Thyroid gland (tissue), 4 donors: ENCODE results near the gene IFI35. TPM values are rescaled to one million over a fixed set of nuclear protein-coding genes. Genes with fewer than 3 reads are reported as not detected.
A peak's percentile ranks its signal among the peaks of the same experiment; 100 is the strongest.

ENCODE experiments used
- DNase-seq, 2 donors: peaks; one replicate each; pipeline ENCODE4 v3.0.0-alpha.2; 2019
- H3K27ac ChIP-seq, 3 donors: fragments of 200-600 bp; sonication (generic); 1 replicate in 2 of 3; 2 replicates in 1 of 3; pipeline ENCODE4 v1.5.1; 2016 to 2019; ENCODE audit warnings: mild to moderate bottlenecking in 1 of 3, moderate library complexity in 1 of 3
- H3K27me3 ChIP-seq: fragments of 200-600 bp; sonication (generic); one replicate; pipeline ENCODE4 v1.5.1; 2019
- H3K36me3 ChIP-seq, 2 donors: fragments of 200-600 bp; sonication (generic); one replicate each; pipeline ENCODE4 v1.5.1; 2016 to 2019
- H3K4me1 ChIP-seq, 2 donors: fragments of 200-600 bp; sonication (generic); one replicate each; pipeline ENCODE4 v1.5.1; 2017 to 2019
- H3K4me3 ChIP-seq, 3 donors: fragments of 200-600 bp; sonication (generic); replicated peaks in 1 of 3; 1 replicate in 2 of 3; 2 replicates in 1 of 3; pipeline ENCODE4 v1.5.1; 2016; ENCODE audit warnings: mild to moderate bottlenecking in 1 of 3
- H3K9me3 ChIP-seq: fragments of 200-600 bp; sonication (generic); one replicate; pipeline ENCODE4 v1.5.1; 2017
- POLR2A ChIP-seq, 2 donors: fragments of 450-650 bp; IDR thresholded peaks; one replicate each; pipeline ENCODE4 v1.6.1; 2017; ENCODE audit warnings: antibody characterized with exemption in 2 of 2, mild to moderate bottlenecking in 2 of 2, moderate library complexity in 1 of 2
- WGBS, 2 donors: methylation state at CpG; one replicate each; pipeline ENCODE4 v1.1.5; 2017; 5-methylcytosine and 5-hydroxymethylcytosine counted together
- intact Hi-C: fragments of 100-400 bp; cut with DNase I; formaldehyde crosslinking; loops from one replicate; pipeline ENCODE4 v1.15.1; 2023
- total RNA-seq, 4 donors: library from RNA; depleted of rRNA; stranded (reverse); fragments of >200 nt; gene quantifications; one replicate each; pipeline ENCODE4 v1.2.3, GENCODE V29; 2016
- TF ChIP-seq, protein P1 (sequence below), 6 experiments: fragments of 200-600 bp in 3 of 6; fragments of 450-650 bp in 3 of 6; sonication (generic) in 3 of 6; IDR thresholded peaks; one replicate each; pipeline ENCODE4 v1.5.1; 2016 to 2019; ENCODE audit warnings: antibody characterized with exemption in 6 of 6, mild to moderate bottlenecking in 2 of 6, inconsistent platforms in 1 of 6, moderate library complexity in 1 of 6

Gene IFI35
- total RNA-seq, 4 donors from 2014 or later = 23.9 to 43.9 (median 35.8) TPM

GRCh38 chr17:43016216-43016615, 9.6 kb downstream of the IFI35 start:
- Histone ChIP-seq H3K4me3 (no peak overlapping the region), H3K27ac (peak overlapping the region; percentile 8 to 64 (median 49)), H3K36me3 (peaks cover 11 to 37% of the 10 kb centered on the region in 2 donors), H3K27me3 (no peaks in the 10 kb centered on the region), H3K4me1 (peaks cover 0 to 55% of the 10 kb centered on the region in 2 donors), H3K9me3 (no peaks in the 10 kb centered on the region)
- TF ChIP-seq, protein P1, sequence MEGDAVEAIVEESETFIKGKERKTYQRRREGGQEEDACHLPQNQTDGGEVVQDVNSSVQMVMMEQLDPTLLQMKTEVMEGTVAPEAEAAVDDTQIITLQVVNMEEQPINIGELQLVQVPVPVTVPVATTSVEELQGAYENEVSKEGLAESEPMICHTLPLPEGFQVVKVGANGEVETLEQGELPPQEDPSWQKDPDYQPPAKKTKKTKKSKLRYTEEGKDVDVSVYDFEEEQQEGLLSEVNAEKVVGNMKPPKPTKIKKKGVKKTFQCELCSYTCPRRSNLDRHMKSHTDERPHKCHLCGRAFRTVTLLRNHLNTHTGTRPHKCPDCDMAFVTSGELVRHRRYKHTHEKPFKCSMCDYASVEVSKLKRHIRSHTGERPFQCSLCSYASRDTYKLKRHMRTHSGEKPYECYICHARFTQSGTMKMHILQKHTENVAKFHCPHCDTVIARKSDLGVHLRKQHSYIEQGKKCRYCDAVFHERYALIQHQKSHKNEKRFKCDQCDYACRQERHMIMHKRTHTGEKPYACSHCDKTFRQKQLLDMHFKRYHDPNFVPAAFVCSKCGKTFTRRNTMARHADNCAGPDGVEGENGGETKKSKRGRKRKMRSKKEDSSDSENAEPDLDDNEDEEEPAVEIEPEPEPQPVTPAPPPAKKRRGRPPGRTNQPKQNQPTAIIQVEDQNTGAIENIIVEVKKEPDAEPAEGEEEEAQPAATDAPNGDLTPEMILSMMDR (IDR thresholded peaks at IDR 0.05) = no peak
- TF ChIP-seq POLR2A (IDR thresholded peaks at IDR 0.05) = no peak
- intact Hi-C loops = loop anchor here (10.0 kb wide), 1 partner anchor 299 kb away; no protein-coding TSS in a partner anchor
- 93 to 95% methylated on average over 7 of the region's 7 CpGs for WGBS, 2 donors
- DNase-seq = no peak

GRCh38 chr17:43018008-43018853, 11.6 kb downstream of the IFI35 start:
- peaks cover 9 to 32% of the 10 kb centered on the region in 2 donors for H3K36me3 ChIP-seq
- H3K27me3 ChIP-seq = no peaks in the 10 kb centered on the region
- no peaks in the 10 kb centered on the region for H3K9me3 ChIP-seq
- H3K27ac ChIP-seq = no peak overlapping the region
- 75% methylated on average over 19 of the region's 19 CpGs for WGBS, 2 donors
- no peak overlapping the region for H3K4me3 ChIP-seq
- no peak for DNase-seq
- intact Hi-C loops = loop anchor here (10.0 kb wide), 1 partner anchor 297 kb away; no protein-coding TSS in a partner anchor
- H3K4me1 ChIP-seq = peaks cover 2 to 55% of the 10 kb centered on the region in 2 donors
- no peak for TF ChIP-seq POLR2A (IDR thresholded peaks at IDR 0.05)
- TF ChIP-seq, protein P1 (IDR thresholded peaks at IDR 0.05) = no peak

DNA sequence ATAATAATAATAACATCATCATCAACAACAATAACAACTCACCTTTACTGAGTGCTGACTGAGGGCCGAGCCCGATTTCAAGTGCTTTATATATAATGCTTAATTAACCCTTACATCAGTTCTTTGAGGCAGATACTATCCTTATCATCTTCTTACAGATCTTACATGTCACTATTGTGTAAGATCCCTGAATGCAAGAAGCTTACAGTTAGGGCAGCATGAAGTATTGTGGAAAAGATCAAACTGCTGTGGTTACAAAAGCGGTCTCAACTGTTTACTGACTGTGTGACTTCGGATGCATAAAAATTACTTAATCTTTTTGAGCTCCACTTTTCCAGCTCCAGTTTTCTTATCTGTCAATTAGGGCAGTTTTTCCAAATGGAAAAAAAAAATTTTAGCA, 12.3 kb downstream of the IFI35 start:
- H3K36me3 ChIP-seq = peaks cover 3 to 25% of the 10 kb centered on the region in 2 donors
- peaks cover 2 to 50% of the 10 kb centered on the region in 2 donors for H3K4me1 ChIP-seq
- no peak for DNase-seq
- no peaks in the 10 kb centered on the region for H3K27me3 ChIP-seq
- intact Hi-C loops = loop anchor here (10.0 kb wide), 1 partner anchor 296 kb away; no protein-coding TSS in a partner anchor
- peak overlapping the region in 1 of 3 donors; percentile 61 for H3K27ac ChIP-seq
- 46 to 57% methylated on average over 4 of the region's 4 CpGs for WGBS, 2 donors
- no peak for TF ChIP-seq POLR2A (IDR thresholded peaks at IDR 0.05)
- TF ChIP-seq, protein P1 (IDR thresholded peaks at IDR 0.05) = no peak
- H3K9me3 ChIP-seq = no peaks in the 10 kb centered on the region
- no peak overlapping the region for H3K4me3 ChIP-seq

- no peaks in the 10 kb centered on the region for H3K27me3 ChIP-seq
- WGBS, 2 donors = 44 to 46% methylated on average over 7 of the region's 7 CpGs
- TF ChIP-seq, protein P1 (IDR thresholded peaks at IDR 0.05) = no peak
- TF ChIP-seq POLR2A (IDR thresholded peaks at IDR 0.05) = no peak
- peak overlapping the region in 2 of 3 donors; percentile 61 to 92 for H3K27ac ChIP-seq
- H3K4me1 ChIP-seq = peaks cover 2 to 54% of the 10 kb centered on the region in 2 donors
- no peaks in the 10 kb centered on the region for H3K9me3 ChIP-seq
- no peak overlapping the region for H3K4me3 ChIP-seq
- intact Hi-C loops = loop anchor here (10.0 kb wide), 1 partner anchor 295 kb away; no protein-coding TSS in a partner anchor
- no peak for DNase-seq
- H3K36me3 ChIP-seq = peaks cover 3 to 21% of the 10 kb centered on the region in 2 donors
Observed at GRCh38 chr17:43019418-43019817, 12.8 kb downstream of the IFI35 start.
